Measurements from ENCODE around the gene INO80C.

- no peak for TF ChIP-seq FOXM1 (IDR thresholded peaks at IDR 0.05; ENCODE audit: borderline replicate concordance)
- no peak for TF ChIP-seq TARDBP (IDR thresholded peaks at IDR 0.05)
- no peak for TF ChIP-seq ELF4 (IDR thresholded peaks at IDR 0.05)
- no peak for TF ChIP-seq BHLHE40 (IDR thresholded peaks at IDR 0.05; ENCODE audit: borderline replicate concordance)
- no peak for TF ChIP-seq FOXK2 (IDR thresholded peaks at IDR 0.05)
- TF ChIP-seq SUZ12 (IDR thresholded peaks at IDR 0.05): no peak
- TF ChIP-seq HDGF (IDR thresholded peaks at IDR 0.05; ENCODE audit: borderline replicate concordance): no peak
- no peak for TF ChIP-seq FOXA1 (IDR thresholded peaks at IDR 0.05)
- no peak for TF ChIP-seq SP1 (IDR thresholded peaks at IDR 0.05)
- no peak for TF ChIP-seq ZNF384 (IDR thresholded peaks at IDR 0.05)
- no peak for TF ChIP-seq CTBP1 (IDR thresholded peaks at IDR 0.05; ENCODE audit: borderline replicate concordance)
- no peak for TF ChIP-seq NFRKB (IDR thresholded peaks at IDR 0.05)
- TF ChIP-seq L3MBTL2 (conservative IDR thresholded peaks at IDR 0.05): no peak
Measured at GRCh38 chr18:35470435-35470834, 27.3 kb downstream of the INO80C start.
